GM19238 (cell line): ENCODE measurements around the gene CWF19L2.
"Not testable (repeated sequence)": the region's sequence is repeated elsewhere in the genome, so short reads cannot be mapped to it uniquely, and the experiment has no call there.

Source experiments
- DNase-seq: peaks from one replicate; pipeline ENCODE4 v3.0.0; 2011; ENCODE audit warnings: low spot score; ENCODE audit not compliant: insufficient read length

Gene CWF19L2

DNA sequence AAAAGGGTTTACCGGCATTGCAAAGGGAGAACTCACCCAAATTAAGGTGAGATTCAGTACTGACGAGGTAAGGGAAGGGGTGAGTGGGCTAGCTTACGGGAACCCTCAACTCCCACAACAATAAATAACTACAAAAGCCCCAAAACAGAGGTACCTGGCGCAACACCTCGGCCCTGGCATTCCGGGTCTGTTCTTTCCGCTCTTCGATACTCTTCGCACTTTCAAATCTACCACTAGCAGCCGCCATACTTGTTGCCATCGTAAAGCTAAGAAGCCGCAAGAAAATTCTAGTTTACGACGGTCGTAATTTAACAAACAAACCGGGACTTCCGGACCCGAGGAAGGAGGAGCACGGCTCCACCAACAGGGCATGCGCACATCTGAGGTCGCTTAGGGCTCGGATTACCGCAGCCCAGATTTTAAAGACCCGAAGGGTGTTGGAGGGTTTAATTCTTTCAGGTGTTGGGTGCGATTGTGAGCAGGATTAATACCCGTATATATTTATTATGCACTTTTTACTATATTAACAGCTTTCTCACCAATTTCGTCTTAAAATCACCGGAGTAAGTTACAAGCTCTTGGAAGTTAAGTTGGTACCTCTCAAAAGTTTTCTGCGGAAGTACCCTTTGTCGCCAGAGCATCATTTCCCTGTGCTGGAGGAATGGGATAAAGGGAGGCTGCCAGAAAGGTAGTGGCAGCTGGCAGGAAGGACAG lies at the start of gene CWF19L2:
Gene CWF19L2, minus strand, starts transcription at position 268 of the 714 bp plus-strand sequence. Its CDS starts 9 bp downstream, at position 259.
- DNase-seq = peak; percentile 70

DNA sequence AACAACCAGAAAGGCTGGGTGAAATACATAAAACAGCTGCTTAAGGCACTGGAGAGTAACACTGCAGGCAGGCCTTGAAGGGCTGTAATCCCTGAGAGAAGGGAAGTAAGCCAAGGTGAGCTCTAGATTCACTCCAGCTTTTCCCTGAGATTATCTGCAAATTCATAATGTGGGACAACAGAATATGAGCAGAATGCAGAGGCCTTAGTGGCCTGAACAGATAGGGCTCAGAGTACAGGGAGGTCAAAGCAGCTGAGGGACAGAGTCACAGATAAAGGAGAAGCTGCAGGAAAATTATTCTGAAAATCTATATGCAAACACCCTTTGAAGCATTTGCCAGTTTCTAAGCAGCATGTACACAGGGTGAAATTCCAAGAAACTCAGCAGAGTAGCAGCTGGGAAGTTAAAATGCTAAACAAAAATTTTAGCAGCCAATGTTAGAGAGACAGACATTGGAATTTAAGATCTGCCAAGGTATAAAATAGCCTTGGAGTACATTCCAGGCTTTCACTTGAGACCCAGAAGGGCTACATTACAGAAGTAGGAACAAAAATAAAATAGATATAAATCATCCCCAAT lies 48.1 kb upstream of the CWF19L2 start:
- DNase-seq = no peak

GRCh38 chr11:107504981-107505380 lies 47.4 kb upstream of the CWF19L2 start:
- no peak for DNase-seq

- DNase-seq = no peak
Observed at GRCh38 chr11:107501713-107502112, 44.1 kb upstream of the CWF19L2 start.

DNA sequence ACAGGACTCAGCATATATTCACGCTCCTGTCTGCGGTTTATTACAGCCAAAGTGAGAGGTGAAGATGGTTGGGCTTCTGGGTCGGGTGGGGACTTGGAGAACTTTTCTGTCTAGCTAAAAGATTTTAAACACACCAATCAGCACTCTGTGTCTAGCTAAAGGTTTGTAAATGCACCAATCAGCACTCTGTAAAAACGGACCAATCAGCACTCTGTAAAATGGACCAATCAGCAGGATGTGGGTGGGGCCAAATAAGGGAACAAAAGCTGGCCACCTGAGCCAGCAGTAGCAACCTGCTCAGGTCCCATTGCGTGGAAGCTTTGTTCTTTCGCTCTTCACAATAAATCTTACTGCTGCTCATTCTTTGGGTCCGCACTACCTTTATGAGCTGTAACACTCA lies 39.7 kb upstream of the CWF19L2 start:
- DNase-seq = not testable (repeated sequence)

DNA sequence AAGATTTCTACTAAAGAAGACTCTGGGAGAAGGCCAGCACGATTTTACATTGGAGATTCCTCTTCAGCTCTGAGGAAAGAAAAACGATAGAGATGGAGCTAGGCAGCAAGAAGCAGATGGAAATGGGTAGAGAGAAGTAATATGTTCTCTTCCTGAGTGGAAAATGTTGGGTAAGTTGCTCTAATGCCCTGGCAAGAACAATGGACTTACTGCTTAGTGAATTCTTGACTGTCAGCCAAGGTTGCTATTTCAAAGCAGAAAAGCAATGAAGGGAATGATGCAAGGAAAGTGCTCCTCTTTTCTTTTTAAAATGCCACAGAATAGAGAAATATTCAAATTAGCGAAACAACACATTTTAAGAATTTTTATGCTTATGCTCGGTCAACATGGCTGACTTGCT lies 38.4 kb upstream of the CWF19L2 start:
- no peak for DNase-seq

DNA sequence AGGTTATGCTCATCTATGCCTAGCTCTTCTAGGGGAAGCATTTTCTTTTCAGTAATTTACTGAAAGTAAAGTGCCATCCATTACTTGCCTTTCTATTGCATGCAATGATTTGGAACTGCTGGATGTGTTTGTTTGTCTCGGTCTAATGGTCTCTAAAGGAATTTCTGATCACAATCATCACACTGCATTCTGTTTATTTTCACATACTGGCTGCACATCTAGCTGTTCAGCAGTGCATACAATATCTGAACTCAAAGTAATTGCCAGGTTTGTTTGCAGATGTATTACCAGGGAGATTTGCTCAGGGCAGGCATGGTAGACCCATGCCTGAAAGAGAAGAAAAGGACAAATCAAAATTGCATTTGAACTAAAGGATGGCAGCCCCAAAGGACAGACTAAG lies 36.4 kb upstream of the CWF19L2 start:
- DNase-seq = no peak

GRCh38 chr11:107493117-107493516 lies 35.5 kb upstream of the CWF19L2 start:
- no peak for DNase-seq

GRCh38 chr11:107490836-107491235 lies 33.2 kb upstream of the CWF19L2 start:
- no peak for DNase-seq

DNA sequence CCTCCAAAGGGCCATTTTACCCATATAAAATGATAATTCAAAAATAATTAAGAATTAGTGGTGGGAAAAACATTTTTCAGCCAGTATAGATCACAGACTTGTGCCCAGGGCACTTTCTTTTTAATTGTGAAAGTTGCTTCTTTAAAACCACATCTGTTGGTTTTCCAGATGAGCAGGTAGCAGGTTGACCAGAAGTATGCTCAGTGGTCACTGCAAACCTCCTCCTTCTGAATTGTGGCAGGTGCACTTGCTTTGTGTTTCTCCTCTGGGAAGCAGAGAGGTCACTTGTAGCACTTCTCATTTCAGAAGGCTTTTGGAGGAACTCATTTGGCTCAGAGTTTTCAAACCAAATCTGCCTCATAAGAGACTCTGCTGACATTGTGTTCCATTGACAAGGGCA lies 24.6 kb upstream of the CWF19L2 start:
- no peak for DNase-seq

- no peak for DNase-seq
Observed at GRCh38 chr11:107478922-107479321, 21.3 kb upstream of the CWF19L2 start.

GRCh38 chr11:107477820-107478219 lies 20.2 kb upstream of the CWF19L2 start:
- no peak for DNase-seq

- no peak for DNase-seq
Observed at GRCh38 chr11:107473792-107474191, 16.2 kb upstream of the CWF19L2 start.

DNA sequence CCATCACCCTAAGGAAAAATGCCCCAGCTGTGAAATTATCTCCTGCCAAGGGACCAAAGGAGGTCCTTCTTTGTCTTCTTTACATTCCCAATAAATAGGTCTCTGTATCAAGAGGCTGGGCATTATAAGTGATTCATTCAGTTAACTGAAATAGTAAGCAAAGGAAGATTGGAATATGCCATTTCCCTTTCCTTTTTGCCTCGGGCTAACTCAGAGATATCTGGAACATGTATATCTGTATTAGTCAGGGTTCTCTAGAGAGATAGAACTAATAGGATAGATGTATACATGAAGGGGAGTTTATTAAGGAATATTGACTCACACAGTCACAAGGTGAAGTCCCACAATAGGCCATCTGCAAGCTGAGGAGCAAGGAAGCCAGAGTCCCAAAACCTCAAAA lies 15.3 kb upstream of the CWF19L2 start:
- DNase-seq = no peak

- DNase-seq = no peak
Observed at GRCh38 chr11:107468596-107468995, 11.0 kb upstream of the CWF19L2 start.

GRCh38 chr11:107467696-107468095 lies 10.1 kb upstream of the CWF19L2 start:
- DNase-seq = no peak

GRCh38 chr11:107466275-107466866 lies 8.7 kb upstream of the CWF19L2 start:
- DNase-seq = not testable (repeated sequence)

DNA sequence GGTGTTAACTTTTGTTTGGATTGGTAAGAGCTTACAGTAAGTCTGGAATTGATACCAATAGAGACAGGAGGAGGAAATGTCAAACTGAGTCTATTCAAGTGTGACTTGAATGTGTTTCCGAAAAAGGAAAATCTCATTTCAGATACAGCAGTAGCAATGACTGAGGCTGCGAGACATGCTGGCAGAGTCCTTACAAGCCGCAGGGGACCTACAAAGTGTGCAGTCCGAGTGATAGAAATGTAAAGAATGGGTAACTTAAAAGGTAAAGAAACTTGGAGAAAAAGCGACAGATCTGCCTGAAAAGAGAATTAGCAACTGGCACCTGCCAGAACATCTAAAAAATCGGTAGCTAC lies 444 bp downstream of the CWF19L2 start:
- no peak for DNase-seq

GRCh38 chr11:107453594-107454286 lies 3.9 kb downstream of the CWF19L2 start:
- no peak for DNase-seq

GRCh38 chr11:107446822-107447431 lies 10.7 kb downstream of the CWF19L2 start:
- DNase-seq = no peak

GRCh38 chr11:107442715-107443215 lies 14.9 kb downstream of the CWF19L2 start:
- DNase-seq = no peak
